Adrenal gland (tissue), 12 donors: ENCODE results near the gene FGF3. TPM values are rescaled to one million over a fixed set of nuclear protein-coding genes. Genes with fewer than 3 reads are reported as not detected.

Experiments
- DNase-seq, 7 donors: peaks; one replicate each; pipeline ENCODE4 v3.0.0-alpha.2; 2019 to 2020
- H3K27ac ChIP-seq, 5 donors: fragments of 200-600 bp; sonication (generic) in 4 of 5; 1 replicate in 3 of 5; 2 replicates in 2 of 5; pipeline versions ENCODE4 v1.5.1 to v1.8.0; 2016 to 2020; ENCODE audit warnings: mild to moderate bottlenecking in 1 of 5
- H3K27me3 ChIP-seq: fragments of 200-600 bp; 2 replicates; pipeline ENCODE4 v1.8.0; 2021
- H3K36me3 ChIP-seq, 2 donors: fragments of 200-600 bp; replicated peaks in 1 of 2; 1 replicate in 1 of 2; 2 replicates in 1 of 2; pipeline versions ENCODE4 v1.5.1 to v1.8.0; 2018 to 2022
- H3K4me1 ChIP-seq, 2 donors: fragments of 200-600 bp; replicated peaks in 1 of 2; 1 replicate in 1 of 2; 2 replicates in 1 of 2; pipeline versions ENCODE4 v1.5.1 to v1.8.0; 2018 to 2021
- H3K4me3 ChIP-seq, 4 donors: fragments of 200-600 bp; sonication (generic) in 3 of 4; one replicate each; pipeline ENCODE4 v1.5.1; 2016 to 2018
- H3K9me3 ChIP-seq, 3 donors: fragments of 200-600 bp; sonication (generic) in 1 of 3; replicated peaks in 1 of 3; 1 replicate in 2 of 3; 2 replicates in 1 of 3; pipeline versions ENCODE4 v1.5.1 to v1.8.0; 2016 to 2021
- CTCF ChIP-seq, 6 experiments: fragments of 450-650 bp in 4 of 6; fragments of 200-600 bp in 2 of 6; sonication (generic) in 1 of 6; IDR thresholded peaks; 1 replicate in 5 of 6; 2 replicates in 1 of 6; pipeline versions ENCODE4 v1.5.1 to v1.8.0; 2016 to 2021; ENCODE audit warnings: antibody characterized with exemption in 6 of 6, mild to moderate bottlenecking in 2 of 6, moderate library complexity in 1 of 6
- POLR2A ChIP-seq, 2 donors: fragments of 450-650 bp; IDR thresholded peaks; one replicate each; pipeline ENCODE4 v1.6.1; 2017; ENCODE audit warnings: antibody characterized with exemption in 2 of 2, mild to moderate bottlenecking in 2 of 2, moderate library complexity in 1 of 2
- WGBS, 4 donors: extraction: QIAGEN DNeasy Blood & Tissue Kit in 2 of 4; methylation state at CpG; one replicate each; pipeline versions ENCODE4 v1.1.5 to v1.1.7; 2013 to 2017; 5-methylcytosine and 5-hydroxymethylcytosine counted together
- intact Hi-C, 2 donors: fragments of 100-400 bp; cut with DNase I; formaldehyde crosslinking; loops; one replicate each; pipeline versions ENCODE4 v1.14.1 to v1.15.0; 2022 to 2023
- polyA plus RNA-seq, 3 donors: library from polyadenylated mRNA; stranded (reverse); fragments of 200-250 nt in 2 of 3; fragments of 350-450 nt in 1 of 3; fragmentation: Illumina TruSeq in 1 of 3; extraction: RNeasy Lipid Tissue Mini Kit (QIAGEN cat#74804) in 1 of 3; gene quantifications; one replicate each; pipeline ENCODE4 v1.2.3, GENCODE V29; 2013 to 2014
- total RNA-seq, 9 donors: library from RNA; depleted of rRNA in 4 of 9; stranded (reverse); fragments of >200 nt in 4 of 9; fragments of 120-200 nt in 1 of 9; fragmentation: NEBNext Ultra II Directional in 1 of 9; extraction: Animal tissue kit (Norgen Biotek cat#: 25700) in 1 of 9; gene quantifications; one replicate each; pipeline versions ENCODE4 v1.1.0 to v1.2.4, GENCODE V29; 2013 to 2023
- donor health status: healthy with polysubstance abuse.
- donor health status: Bipolar disorder and iron deficiency.
- donor health status: DM: yes; HTN: yes; CAD: no.
- donor health status: DM: no; HTN: no; CAD: no.
- donor health status: DM: no; HTN: no; CAD: no.
- donor health status: DM: yes; HTN: yes; CAD: no.

FGF3 gene
- total and polyA plus RNA-seq, 12 donors, result not detected

GRCh38 chr11:69778373-69778772 lies 40.8 kb downstream of the FGF3 start:
- H3K4me3 ChIP-seq, result no peak overlapping the region
- TF ChIP-seq CTCF (IDR thresholded peaks at IDR 0.05) (no peak), POLR2A (IDR thresholded peaks at IDR 0.05) (no peak)
- peaks cover 35% of the 10 kb centered on the region for H3K27me3 ChIP-seq
- DNase-seq, result no peak
- no peak overlapping the region for H3K27ac ChIP-seq
- no peaks in the 10 kb centered on the region for H3K9me3 ChIP-seq
- WGBS, 4 donors, result 81 to 97% (median 85%) methylated on average over 6 to 8 of the region's 8 CpGs
- intact Hi-C loops, result no loop called here
- no peaks in the 10 kb centered on the region for H3K36me3 ChIP-seq
- H3K4me1 ChIP-seq, result no peaks in the 10 kb centered on the region

- H3K27me3 ChIP-seq, result peaks cover 37% of the 10 kb centered on the region
These were observed 44.0 kb downstream of the FGF3 start, which contains the start of gene FGF4 for GRCh38 chr11:69775163-69775755. TSS of gene FGF4 (minus strand) at chr11:69775341. CDS start at chr11:69775084, 257 bp downstream.

GRCh38 chr11:69774354-69775162 lies 44.7 kb downstream of the FGF3 start:
- no peaks in the 10 kb centered on the region for H3K4me1 ChIP-seq
- no peaks in the 10 kb centered on the region for H3K36me3 ChIP-seq
- no peaks in the 10 kb centered on the region for H3K9me3 ChIP-seq
- intact Hi-C loops, result no loop called here
- no peak for TF ChIP-seq CTCF (IDR thresholded peaks at IDR 0.05)
- no peak for TF ChIP-seq POLR2A (IDR thresholded peaks at IDR 0.05)
- no peak overlapping the region for H3K27ac ChIP-seq
- DNase-seq, result no peak
- 1 to 13% (median 1%) methylated on average over 17 to 107 of the region's 107 CpGs; no CpG with 5 or more reads in 1 of the 4 donors for WGBS, 4 donors
- peaks cover 37% of the 10 kb centered on the region for H3K27me3 ChIP-seq
- H3K4me3 ChIP-seq, result no peak overlapping the region

More at GRCh38 chr11:69775163-69775755, 44.0 kb downstream of the FGF3 start, which contains the start of gene FGF4:
- H3K4me3 ChIP-seq, result no peak within 1 kb of the TSS
- DNase-seq, result no peak
- no peaks in the 10 kb centered on the region for H3K9me3 ChIP-seq
- no peaks in the 10 kb centered on the region for H3K36me3 ChIP-seq
- TF ChIP-seq CTCF (IDR thresholded peaks at IDR 0.05) (no peak), POLR2A (IDR thresholded peaks at IDR 0.05) (no peak)
- H3K4me1 ChIP-seq, result no peaks in the 10 kb centered on the region
- intact Hi-C loops, result no loop called here
- H3K27ac ChIP-seq, result no peak within 1 kb of the TSS
- WGBS, 4 donors, result 4 to 12% (median 5%) methylated on average over 13 to 66 of the region's 66 CpGs

GRCh38 chr11:69773626-69774353 lies 45.4 kb downstream of the FGF3 start:
- Histone ChIP-seq H3K4me3 (no peak overlapping the region), H3K27ac (no peak overlapping the region), H3K27me3 (peaks cover 41% of the 10 kb centered on the region), H3K36me3 (no peaks in the 10 kb centered on the region), H3K9me3 (no peaks in the 10 kb centered on the region), H3K4me1 (no peaks in the 10 kb centered on the region)
- 0 to 12% (median 11%) methylated on average over 1 to 30 of the region's 30 CpGs for WGBS, 4 donors
- TF ChIP-seq POLR2A (IDR thresholded peaks at IDR 0.05), result no peak
- TF ChIP-seq CTCF (IDR thresholded peaks at IDR 0.05), result no peak
- DNase-seq, result no peak
- intact Hi-C loops, result no loop called here
